GM21737 (cell line): ENCODE results near the gene MAST4.

Source experiments
- ATAC-seq: cut with Tn5 transposase; IDR thresholded peaks from one replicate; pipeline ENCODE4 v1.9.1; 2021; ENCODE audit warnings: mild to moderate bottlenecking, moderate library complexity; ENCODE audit not compliant: unreplicated experiment

Gene MAST4

GRCh38 chr5:67194166-67194565 lies 598.0 kb downstream of the MAST4 start:
- ATAC-seq: no peak

- no peak for ATAC-seq
These were observed 599.4 kb downstream of the MAST4 start for GRCh38 chr5:67195406-67196275.

GRCh38 chr5:67196537-67197059 lies 600.4 kb downstream of the MAST4 start, which contains the start of gene CD180:
TSS of gene CD180 (minus strand) at chr5:67196799. CDS start at chr5:67196641, 158 bp downstream.
- ATAC-seq: no peak

GRCh38 chr5:67197536-67197935 lies 601.3 kb downstream of the MAST4 start:
- no peak for ATAC-seq

- ATAC-seq: no peak
These were observed 602.7 kb downstream of the MAST4 start for GRCh38 chr5:67198917-67199316.

GRCh38 chr5:67199859-67200258 lies 603.7 kb downstream of the MAST4 start:
- no peak for ATAC-seq

GRCh38 chr5:67200809-67201562 lies 604.8 kb downstream of the MAST4 start:
- ATAC-seq: no peak

- ATAC-seq: no peak
These were observed 605.8 kb downstream of the MAST4 start for GRCh38 chr5:67201897-67202549.

GRCh38 chr5:67202828-67203227 lies 606.6 kb downstream of the MAST4 start:
- ATAC-seq: no peak

- no peak for ATAC-seq
These were observed 607.5 kb downstream of the MAST4 start for GRCh38 chr5:67203701-67204074.

GRCh38 chr5:67204821-67205220 lies 608.6 kb downstream of the MAST4 start:
- no peak for ATAC-seq

- no peak for ATAC-seq
These were observed 609.8 kb downstream of the MAST4 start for GRCh38 chr5:67205981-67206380.

- no peak for ATAC-seq
These were observed 610.3 kb downstream of the MAST4 start for GRCh38 chr5:67206461-67206860.

- ATAC-seq: peak; percentile 79
These were observed 610.7 kb downstream of the MAST4 start for GRCh38 chr5:67206929-67207328.

GRCh38 chr5:67208403-67208802 lies 612.2 kb downstream of the MAST4 start:
- no peak for ATAC-seq

- no peak for ATAC-seq
These were observed 613.1 kb downstream of the MAST4 start for GRCh38 chr5:67209141-67209771.

GRCh38 chr5:67211926-67212325 lies 615.7 kb downstream of the MAST4 start:
- no peak for ATAC-seq

GRCh38 chr5:67214036-67214435 lies 617.8 kb downstream of the MAST4 start:
- no peak for ATAC-seq

GRCh38 chr5:67214707-67215447 lies 618.7 kb downstream of the MAST4 start:
- no peak for ATAC-seq
